OCI-LY7 (cell line): Measurements from ENCODE around the gene HACD2.

Experiments
- CTCF ChIP-seq: fragments of 200-600 bp; sonication (generic); conservative IDR thresholded peaks from 2 replicates; pipeline ENCODE4 v1.5.1; 2014; ENCODE audit warnings: mild to moderate bottlenecking, antibody characterized with exemption, low read length, moderate library complexity, mixed read lengths
- EZH2phosphoT487 ChIP-seq: fragments of 200-600 bp; sonication (generic); IDR thresholded peaks from 2 replicates; pipeline ENCODE4 v1.6.1; 2018; ENCODE audit warnings: low read depth, borderline replicate concordance, mild to moderate bottlenecking, mixed run types, antibody characterized with exemption, low read length, moderate library complexity, mixed read lengths

GRCh38 chr3:123522320-123523022 is 62.4 kb downstream of the HACD2 start:
- TF ChIP-seq CTCF (no peak), EZH2phosphoT487 (no peak)
